ENCODE measurements around the gene HLA-DPA1.

The HLA-DPA1 gene

GRCh38 chr6:33073431-33073871 lies at the start of gene HLA-DPA1:
HLA-DPA1 (minus strand) TSS chr6:33073649.
- Histone ChIP-seq H3K9ac (ENCODE audit: low read length) (peak within 1 kb of the TSS; percentile 51), H3K4me1 (ENCODE audit: control insufficient read depth, insufficient read depth, low read length) (no peaks in the 10 kb centered on the region), H3K36me3 (ENCODE audit: control insufficient read depth, insufficient read depth, low read length, severe bottlenecking) (peaks cover 2% of the 10 kb centered on the region), H3K4me3 (ENCODE audit: low read length) (peak within 1 kb of the TSS; percentile 73), H3K9me3 (ENCODE audit: control insufficient read depth, low read length) (no peaks in the 10 kb centered on the region), H3K27me3 (replicated peaks; ENCODE audit: control insufficient read depth, insufficient read depth, low read length) (no peaks in the 10 kb centered on the region)
- DNase-seq (ENCODE audit: low read depth) = peak; percentile 25

GRCh38 chr6:33123181-33123580 lies 49.7 kb upstream of the HLA-DPA1 start:
- Histone ChIP-seq H3K27me3 (replicated peaks; ENCODE audit: control insufficient read depth, insufficient read depth, low read length) (no peaks in the 10 kb centered on the region), H3K9ac (ENCODE audit: low read length) (no peak overlapping the region), H3K36me3 (ENCODE audit: control insufficient read depth, insufficient read depth, low read length, severe bottlenecking) (no peaks in the 10 kb centered on the region), H3K4me3 (ENCODE audit: low read length) (no peak overlapping the region), H3K4me1 (ENCODE audit: control insufficient read depth, insufficient read depth, low read length) (peaks cover 8% of the 10 kb centered on the region), H3K9me3 (ENCODE audit: control insufficient read depth, low read length) (peaks cover 8% of the 10 kb centered on the region)
- DNase-seq (ENCODE audit: low read depth) = no peak

DNA sequence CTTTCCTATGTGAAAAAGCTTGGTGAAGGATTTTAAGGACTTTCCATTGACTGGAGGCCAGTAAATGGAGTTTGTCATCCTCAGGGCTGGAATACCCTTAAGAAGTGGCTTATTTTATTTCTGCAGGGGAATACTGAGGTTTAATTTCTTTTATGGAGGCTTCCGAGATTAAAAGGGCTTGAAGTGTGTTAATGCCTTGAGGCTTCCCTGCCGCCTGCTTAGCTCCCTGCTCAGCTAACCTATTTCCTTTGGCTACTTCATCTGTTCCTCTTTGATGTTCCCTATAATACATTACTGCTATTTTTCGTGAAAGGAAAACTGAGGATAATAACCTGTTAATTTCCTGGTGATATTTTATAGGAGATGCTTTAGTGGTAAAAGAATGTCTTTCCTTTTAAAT lies 46.6 kb upstream of the HLA-DPA1 start:
- DNase-seq (ENCODE audit: low read depth) = no peak
- Histone ChIP-seq H3K9me3 (ENCODE audit: control insufficient read depth, low read length) (peaks cover 8% of the 10 kb centered on the region), H3K9ac (ENCODE audit: low read length) (no peak overlapping the region), H3K4me1 (ENCODE audit: control insufficient read depth, insufficient read depth, low read length) (peaks cover 2% of the 10 kb centered on the region), H3K27me3 (replicated peaks; ENCODE audit: control insufficient read depth, insufficient read depth, low read length) (peaks cover 23% of the 10 kb centered on the region), H3K4me3 (ENCODE audit: low read length) (no peak overlapping the region), H3K36me3 (ENCODE audit: control insufficient read depth, insufficient read depth, low read length, severe bottlenecking) (no peaks in the 10 kb centered on the region)

GRCh38 chr6:33118525-33119123 lies 45.2 kb upstream of the HLA-DPA1 start:
- H3K9me3 ChIP-seq (ENCODE audit: control insufficient read depth, low read length) = peaks cover 4% of the 10 kb centered on the region
- peak; percentile 84 for DNase-seq (ENCODE audit: low read depth)
- H3K9ac ChIP-seq (ENCODE audit: low read length) = no peak overlapping the region
- no peaks in the 10 kb centered on the region for H3K36me3 ChIP-seq (ENCODE audit: control insufficient read depth, insufficient read depth, low read length, severe bottlenecking)
- no peak overlapping the region for H3K4me3 ChIP-seq (ENCODE audit: low read length)
- H3K27me3 ChIP-seq (replicated peaks; ENCODE audit: control insufficient read depth, insufficient read depth, low read length) = peaks cover 31% of the 10 kb centered on the region
- H3K4me1 ChIP-seq (ENCODE audit: control insufficient read depth, insufficient read depth, low read length) = no peaks in the 10 kb centered on the region

DNA sequence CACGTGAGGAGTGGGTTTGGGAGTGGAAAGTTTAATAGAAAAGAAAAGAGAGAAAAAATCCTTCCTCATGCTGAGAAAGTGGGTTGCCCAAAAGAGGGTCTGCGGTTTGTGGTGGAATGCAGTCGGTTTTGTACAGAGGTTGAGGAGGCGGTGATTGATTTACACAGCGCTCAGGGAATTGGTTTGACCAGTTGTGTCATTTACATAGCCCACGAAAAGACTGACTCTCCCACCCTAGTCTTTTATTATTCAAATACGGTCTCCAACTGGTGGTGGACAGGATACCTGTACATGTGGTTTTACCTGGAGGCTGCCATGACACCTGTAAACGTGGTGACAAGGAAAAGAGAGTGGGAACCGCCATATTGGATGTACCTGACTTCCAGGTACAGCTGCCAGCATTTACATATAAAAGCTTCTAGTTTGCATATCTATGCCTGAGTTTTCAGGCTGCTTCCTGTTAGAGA lies 44.4 kb upstream of the HLA-DPA1 start:
- no peak overlapping the region for H3K4me3 ChIP-seq (ENCODE audit: low read length)
- H3K9me3 ChIP-seq (ENCODE audit: control insufficient read depth, low read length) = no peaks in the 10 kb centered on the region
- no peaks in the 10 kb centered on the region for H3K36me3 ChIP-seq (ENCODE audit: control insufficient read depth, insufficient read depth, low read length, severe bottlenecking)
- no peak for DNase-seq (ENCODE audit: low read depth)
- H3K27me3 ChIP-seq (replicated peaks; ENCODE audit: control insufficient read depth, insufficient read depth, low read length) = peaks cover 38% of the 10 kb centered on the region
- no peaks in the 10 kb centered on the region for H3K4me1 ChIP-seq (ENCODE audit: control insufficient read depth, insufficient read depth, low read length)
- H3K9ac ChIP-seq (ENCODE audit: low read length) = no peak overlapping the region

DNA sequence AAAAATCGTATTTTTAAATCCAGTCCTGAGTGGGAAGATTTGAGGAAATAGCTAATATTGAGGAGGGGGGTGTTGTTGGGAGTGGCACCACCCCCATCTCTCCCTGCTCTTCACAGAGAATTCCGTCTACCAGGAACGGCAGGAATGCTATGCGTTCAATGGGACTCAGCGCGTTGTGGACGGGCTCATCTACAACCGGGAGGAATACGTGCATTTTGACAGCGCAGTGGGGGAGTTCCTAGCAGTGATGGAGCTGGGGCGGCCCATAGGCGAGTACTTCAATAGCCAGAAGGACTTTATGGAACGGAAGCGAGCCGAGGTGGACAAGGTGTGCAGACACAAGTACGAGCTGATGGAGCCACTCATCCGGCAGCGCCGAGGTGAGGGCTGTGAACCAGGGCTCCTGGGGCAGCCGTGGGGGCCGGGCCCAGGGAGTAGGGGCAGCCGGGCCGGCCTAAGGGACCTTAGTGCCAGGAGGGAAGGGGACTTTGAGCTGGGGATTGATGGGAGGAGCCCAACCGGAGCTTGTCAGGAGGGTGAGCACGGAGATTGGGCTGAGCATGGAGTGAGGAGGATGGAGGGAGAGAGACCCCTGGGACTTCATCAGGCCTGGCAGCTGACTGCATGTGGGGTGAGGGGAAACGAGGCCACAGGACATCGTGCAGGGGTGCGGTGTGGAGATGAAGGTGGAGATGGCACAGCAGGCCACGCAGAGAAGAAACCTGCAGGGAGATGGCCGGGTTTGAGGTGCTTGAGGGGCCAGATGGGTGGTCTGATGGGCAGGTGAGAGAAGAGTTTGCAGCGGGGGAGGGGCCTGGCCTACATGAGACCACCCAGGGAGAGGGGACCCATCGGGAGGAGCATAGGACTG lies 43.6 kb upstream of the HLA-DPA1 start:
- DNase-seq (ENCODE audit: low read depth) = peak; percentile 34
- Histone ChIP-seq H3K4me3 (ENCODE audit: low read length) (no peak overlapping the region), H3K27me3 (replicated peaks; ENCODE audit: control insufficient read depth, insufficient read depth, low read length) (peaks cover 42% of the 10 kb centered on the region)

DNA sequence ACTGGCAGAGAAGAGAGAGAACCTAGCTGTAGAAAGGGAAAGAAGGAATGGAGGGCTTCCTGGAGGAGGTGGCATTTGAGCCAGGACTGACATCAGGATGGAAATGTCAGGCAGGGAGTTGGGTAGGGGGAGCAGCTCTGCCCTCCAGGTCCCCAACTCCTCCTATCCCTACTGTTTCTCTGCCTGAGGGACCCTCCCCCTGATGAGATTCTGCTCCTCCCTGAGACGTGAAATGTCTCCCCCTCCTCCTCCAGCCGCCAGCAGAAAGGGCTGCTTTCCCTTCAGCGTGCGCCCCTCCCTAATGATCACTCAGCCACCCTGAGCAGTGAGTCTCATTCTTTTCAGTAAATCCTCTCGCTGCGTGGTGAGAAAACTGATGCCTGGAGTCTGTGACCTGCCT lies 43.0 kb upstream of the HLA-DPA1 start:
- no peak for DNase-seq (ENCODE audit: low read depth)
- Histone ChIP-seq H3K4me3 (ENCODE audit: low read length) (no peak overlapping the region), H3K4me1 (ENCODE audit: control insufficient read depth, insufficient read depth, low read length) (no peaks in the 10 kb centered on the region), H3K27me3 (replicated peaks; ENCODE audit: control insufficient read depth, insufficient read depth, low read length) (peaks cover 42% of the 10 kb centered on the region), H3K36me3 (ENCODE audit: control insufficient read depth, insufficient read depth, low read length, severe bottlenecking) (no peaks in the 10 kb centered on the region), H3K9me3 (ENCODE audit: control insufficient read depth, low read length) (no peaks in the 10 kb centered on the region), H3K9ac (ENCODE audit: low read length) (no peak overlapping the region)

More for the DNA sequence above, 43.6 kb upstream of the HLA-DPA1 start:
- Histone ChIP-seq H3K9ac (ENCODE audit: low read length) (no peak overlapping the region), H3K9me3 (ENCODE audit: control insufficient read depth, low read length) (no peaks in the 10 kb centered on the region), H3K4me1 (ENCODE audit: control insufficient read depth, insufficient read depth, low read length) (no peaks in the 10 kb centered on the region), H3K36me3 (ENCODE audit: control insufficient read depth, insufficient read depth, low read length, severe bottlenecking) (no peaks in the 10 kb centered on the region)

DNA sequence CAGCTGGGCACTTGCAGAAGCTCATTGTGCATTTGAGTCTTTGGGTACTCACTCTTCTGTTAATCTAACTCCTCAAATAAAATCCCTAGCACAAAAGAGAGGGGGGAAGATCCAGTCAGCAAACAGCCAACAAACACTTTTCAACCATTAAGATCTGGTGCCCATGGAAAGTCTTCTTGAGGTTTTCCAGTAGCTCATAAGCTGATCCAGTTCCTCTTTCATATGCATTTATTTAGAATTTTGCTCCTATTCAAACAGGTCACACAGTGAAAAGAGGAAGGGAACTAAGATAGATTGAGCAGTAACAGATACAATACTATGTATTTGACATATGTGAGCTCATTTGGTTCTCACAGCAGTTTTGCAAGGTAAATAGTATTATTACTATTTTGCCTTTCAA lies 41.0 kb upstream of the HLA-DPA1 start:
- Histone ChIP-seq H3K4me3 (ENCODE audit: low read length) (no peak overlapping the region), H3K9ac (ENCODE audit: low read length) (no peak overlapping the region), H3K9me3 (ENCODE audit: control insufficient read depth, low read length) (no peaks in the 10 kb centered on the region), H3K4me1 (ENCODE audit: control insufficient read depth, insufficient read depth, low read length) (no peaks in the 10 kb centered on the region), H3K27me3 (replicated peaks; ENCODE audit: control insufficient read depth, insufficient read depth, low read length) (peaks cover 53% of the 10 kb centered on the region), H3K36me3 (ENCODE audit: control insufficient read depth, insufficient read depth, low read length, severe bottlenecking) (no peaks in the 10 kb centered on the region)
- no peak for DNase-seq (ENCODE audit: low read depth)

DNA sequence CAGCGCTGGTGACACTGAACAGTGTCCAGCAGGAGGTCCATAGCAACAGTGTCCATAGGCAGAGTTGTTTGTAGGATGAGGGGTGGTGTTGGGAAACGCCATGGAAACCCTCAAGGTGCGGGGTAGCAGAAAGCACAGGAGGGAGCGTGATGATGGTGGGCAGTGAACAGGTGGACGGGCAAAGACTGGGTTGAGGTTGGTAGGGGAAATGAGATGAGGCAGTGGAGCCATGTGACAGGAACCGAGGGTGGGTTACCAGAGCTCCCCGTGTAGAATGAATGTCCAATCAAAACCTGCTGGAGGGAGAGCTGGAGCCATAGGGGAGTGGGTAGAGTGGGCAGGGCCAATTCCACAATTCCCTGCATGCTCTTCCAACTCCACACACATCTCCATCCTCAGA lies 40.3 kb upstream of the HLA-DPA1 start:
- Histone ChIP-seq H3K27me3 (replicated peaks; ENCODE audit: control insufficient read depth, insufficient read depth, low read length) (peaks cover 59% of the 10 kb centered on the region), H3K4me3 (ENCODE audit: low read length) (no peak overlapping the region)

DNA sequence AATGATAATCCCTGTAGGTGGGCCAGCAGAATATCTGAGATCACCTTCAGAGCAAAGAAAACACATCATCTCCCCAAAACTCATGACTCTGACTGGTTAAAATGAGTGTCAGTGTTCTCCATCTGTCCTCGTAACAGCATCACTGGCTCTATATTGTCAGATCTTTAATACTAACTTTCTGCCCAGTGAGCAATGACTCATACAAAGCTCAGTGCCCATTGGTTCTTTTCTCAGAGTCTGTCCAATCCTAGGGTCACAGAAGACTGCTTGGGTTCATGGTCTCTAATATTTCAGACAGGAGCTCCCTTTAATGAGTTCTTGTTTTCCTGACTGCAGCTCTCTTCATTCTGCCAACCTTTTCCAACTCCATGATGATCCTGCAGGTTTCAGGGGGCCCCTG lies 38.7 kb upstream of the HLA-DPA1 start:
- Histone ChIP-seq H3K4me3 (ENCODE audit: low read length) (no peak overlapping the region), H3K9ac (ENCODE audit: low read length) (no peak overlapping the region), H3K36me3 (ENCODE audit: control insufficient read depth, insufficient read depth, low read length, severe bottlenecking) (no peaks in the 10 kb centered on the region), H3K27me3 (replicated peaks; ENCODE audit: control insufficient read depth, insufficient read depth, low read length) (peaks cover 65% of the 10 kb centered on the region), H3K9me3 (ENCODE audit: control insufficient read depth, low read length) (no peaks in the 10 kb centered on the region), H3K4me1 (ENCODE audit: control insufficient read depth, insufficient read depth, low read length) (no peaks in the 10 kb centered on the region)
- peak; percentile 69 for DNase-seq (ENCODE audit: low read depth)

More for the DNA sequence above, 40.3 kb upstream of the HLA-DPA1 start:
- DNase-seq (ENCODE audit: low read depth) = no peak
- H3K9me3 ChIP-seq (ENCODE audit: control insufficient read depth, low read length) = no peaks in the 10 kb centered on the region
- no peaks in the 10 kb centered on the region for H3K36me3 ChIP-seq (ENCODE audit: control insufficient read depth, insufficient read depth, low read length, severe bottlenecking)
- H3K4me1 ChIP-seq (ENCODE audit: control insufficient read depth, insufficient read depth, low read length) = no peaks in the 10 kb centered on the region
- no peak overlapping the region for H3K9ac ChIP-seq (ENCODE audit: low read length)

GRCh38 chr6:33108307-33108706 lies 34.9 kb upstream of the HLA-DPA1 start:
- Histone ChIP-seq H3K36me3 (ENCODE audit: control insufficient read depth, insufficient read depth, low read length, severe bottlenecking) (no peaks in the 10 kb centered on the region), H3K4me1 (ENCODE audit: control insufficient read depth, insufficient read depth, low read length) (no peaks in the 10 kb centered on the region), H3K9ac (ENCODE audit: low read length) (no peak overlapping the region), H3K4me3 (ENCODE audit: low read length) (no peak overlapping the region), H3K27me3 (replicated peaks; ENCODE audit: control insufficient read depth, insufficient read depth, low read length) (peaks cover 76% of the 10 kb centered on the region), H3K9me3 (ENCODE audit: control insufficient read depth, low read length) (peaks cover 8% of the 10 kb centered on the region)
- no peak for DNase-seq (ENCODE audit: low read depth)

Measured in adipocyte (in vitro differentiated cells).